GM10847 (cell line): ENCODE measurements around the gene KIAA0040.

ENCODE experiments used
- POLR2A ChIP-seq: IDR thresholded peaks from 2 replicates; pipeline ENCODE4 v1.6.1; 2011; ENCODE audit not compliant: insufficient read length; ENCODE audit errors: extremely low read depth

KIAA0040 gene

DNA sequence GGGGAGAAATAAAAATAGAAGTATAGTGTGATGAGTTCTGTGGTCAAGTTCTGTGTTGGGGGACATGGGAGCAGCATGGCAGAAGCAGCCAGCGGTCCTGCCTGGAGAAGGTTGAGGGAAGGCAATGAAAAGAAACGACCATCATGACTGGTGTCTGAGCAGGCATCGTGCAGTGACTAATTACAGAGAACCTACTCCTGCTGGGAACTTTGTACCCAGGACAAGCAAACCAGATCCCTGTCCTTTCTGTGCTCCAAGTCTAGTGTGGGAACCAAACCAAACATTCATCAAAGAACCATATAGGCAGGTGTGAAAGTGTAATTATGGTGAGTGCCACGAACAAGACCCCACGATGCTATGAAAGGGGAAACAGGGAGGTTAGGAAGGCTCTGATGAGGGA, 25.8 kb downstream of the KIAA0040 start:
- no peak for TF ChIP-seq POLR2A

GRCh38 chr1:175164751-175165150, 27.8 kb downstream of the KIAA0040 start:
- no peak for TF ChIP-seq POLR2A

DNA sequence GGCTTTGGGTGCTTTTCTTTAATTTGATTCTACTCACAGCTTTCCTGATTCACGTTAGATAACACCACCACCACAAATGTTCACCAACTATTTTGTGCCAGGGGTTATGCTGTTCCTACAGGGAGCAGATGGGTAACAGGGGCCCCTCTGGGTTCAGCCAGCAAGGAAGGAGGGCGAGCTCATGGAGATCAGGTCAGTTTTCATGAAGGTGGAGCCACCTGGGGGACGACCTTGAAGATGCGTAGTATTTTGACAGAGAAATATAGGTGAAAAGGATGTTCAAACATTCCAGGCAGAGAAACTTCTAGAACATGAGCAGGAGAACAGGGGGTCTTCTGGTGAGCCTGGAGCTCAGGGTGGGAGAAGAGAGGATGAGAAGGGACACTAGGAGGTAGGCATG, 28.9 kb downstream of the KIAA0040 start:
- no peak for TF ChIP-seq POLR2A

- no peak for TF ChIP-seq POLR2A
Observed at GRCh38 chr1:175162955-175163354, 29.6 kb downstream of the KIAA0040 start.

DNA sequence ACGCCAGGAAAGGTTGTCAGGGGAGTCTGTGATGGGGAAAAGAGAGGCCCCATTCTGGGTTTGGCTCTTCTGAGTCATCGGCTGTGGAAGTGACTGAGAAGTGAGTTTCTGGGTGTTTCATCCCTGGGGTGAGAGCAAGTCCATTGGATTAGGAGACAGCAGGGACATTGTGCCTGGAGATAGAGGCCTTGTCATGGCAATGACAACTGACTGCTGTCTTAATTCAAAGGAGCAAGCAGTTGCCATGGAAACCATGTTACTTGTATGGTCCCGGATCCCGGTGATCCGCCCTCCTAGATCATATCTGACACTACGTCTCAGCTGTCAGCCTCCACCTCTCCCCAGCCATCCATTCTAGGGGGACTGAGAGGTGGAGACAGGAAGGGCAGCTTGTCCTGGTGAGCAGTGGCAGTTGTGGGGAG, 34.4 kb downstream of the KIAA0040 start:
- TF ChIP-seq POLR2A: no peak

DNA sequence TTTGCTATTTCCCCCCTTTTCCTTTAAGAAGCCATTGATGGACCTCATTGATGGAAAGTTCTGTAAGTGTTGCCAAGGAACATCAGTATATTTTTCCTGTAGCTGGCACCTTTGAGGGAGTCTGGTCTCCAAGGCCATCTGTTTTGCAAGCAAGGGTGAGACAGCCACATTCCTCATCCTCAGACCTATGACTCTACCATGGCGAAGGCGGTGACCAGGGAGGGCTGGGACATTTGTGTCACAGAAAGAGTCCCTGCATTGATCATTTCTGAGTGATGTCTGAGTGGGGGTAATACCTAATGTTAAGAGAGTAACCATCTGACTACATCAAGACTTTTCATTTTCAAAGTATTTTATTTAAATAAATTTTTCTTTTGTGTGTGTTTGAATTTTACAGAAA, 35.4 kb downstream of the KIAA0040 start:
- no peak for TF ChIP-seq POLR2A

- TF ChIP-seq POLR2A: no peak
Observed at GRCh38 chr1:175155936-175156335, 36.6 kb downstream of the KIAA0040 start.

- no peak for TF ChIP-seq POLR2A
Observed at GRCh38 chr1:175155473-175155856, 37.1 kb downstream of the KIAA0040 start.

GRCh38 chr1:175154629-175155472, 37.7 kb downstream of the KIAA0040 start:
- no peak for TF ChIP-seq POLR2A

DNA sequence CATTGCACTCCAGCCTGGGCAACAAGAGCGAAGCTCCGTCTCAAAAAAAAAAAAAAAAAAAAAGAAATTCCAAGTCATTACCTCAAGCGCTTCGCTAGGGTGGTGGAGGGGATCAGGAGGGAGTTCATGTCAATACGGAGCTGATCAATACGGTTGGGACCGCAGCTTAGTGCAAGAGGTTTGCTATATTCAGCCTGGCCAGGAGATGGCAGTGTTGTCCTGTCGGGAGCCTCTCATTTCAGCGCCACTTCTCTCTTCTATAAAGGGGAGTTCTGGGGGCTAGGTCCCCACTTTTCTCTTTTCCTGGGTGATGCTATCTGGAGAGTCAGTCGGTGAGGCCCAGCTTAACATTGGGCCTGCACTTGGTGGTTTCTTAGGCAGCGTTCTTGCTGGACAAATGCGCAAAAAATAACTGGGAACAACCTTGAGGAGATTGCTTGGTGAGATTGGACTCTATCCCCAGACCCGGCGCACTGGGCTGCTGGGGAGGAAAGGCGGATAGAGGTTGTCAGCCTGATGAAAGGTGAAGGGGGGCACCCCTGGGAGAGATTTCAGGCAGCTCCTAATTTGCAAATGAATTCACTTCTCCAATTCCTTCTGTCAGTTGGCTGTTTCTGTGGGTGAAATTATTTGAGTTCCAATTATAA, 40.4 kb downstream of the KIAA0040 start:
- TF ChIP-seq POLR2A: no peak

GRCh38 chr1:175150596-175151319, 41.8 kb downstream of the KIAA0040 start:
- TF ChIP-seq POLR2A: no peak

- no peak for TF ChIP-seq POLR2A
Observed at GRCh38 chr1:175148068-175148467, 44.5 kb downstream of the KIAA0040 start.

- TF ChIP-seq POLR2A: no peak
Observed at GRCh38 chr1:175147569-175147968, 45.0 kb downstream of the KIAA0040 start.

GRCh38 chr1:175146529-175147213, 45.9 kb downstream of the KIAA0040 start:
- TF ChIP-seq POLR2A: no peak

DNA sequence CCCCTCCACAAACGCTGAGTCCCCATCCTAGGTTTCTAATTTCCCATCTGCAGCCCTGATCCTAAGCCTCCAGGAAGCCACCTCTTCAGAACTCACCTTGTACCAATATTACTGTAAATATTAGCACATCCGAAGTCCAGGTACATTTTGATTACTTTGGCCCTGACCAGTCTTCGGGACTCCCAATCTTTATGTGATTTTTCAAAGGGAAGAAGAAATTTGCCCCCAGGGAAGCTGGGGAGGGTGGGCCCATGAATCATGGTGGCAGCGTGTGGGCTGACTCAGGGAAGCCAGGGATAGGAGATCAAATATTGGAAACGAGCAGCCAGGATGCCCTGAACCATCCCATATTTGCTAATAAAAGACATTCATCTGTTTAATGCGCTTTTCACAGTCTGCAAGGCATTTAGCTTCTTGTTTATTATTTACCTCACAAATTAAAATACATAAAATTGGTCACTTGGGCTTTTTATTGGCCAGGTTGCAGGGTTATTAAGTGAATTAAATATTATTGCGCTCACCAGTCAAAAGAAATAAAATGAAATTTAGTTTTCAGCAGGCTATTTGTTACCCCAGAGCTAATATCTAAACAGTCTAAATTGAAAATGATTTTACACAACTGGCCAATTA, 46.6 kb downstream of the KIAA0040 start:
- TF ChIP-seq POLR2A: no peak
